Hepatocyte (in vitro differentiated cells): Measurements from ENCODE around the gene ATXN1. TPM values are rescaled to one million over a fixed set of nuclear protein-coding genes. Genes with fewer than 3 reads are reported as not detected.

Source experiments
- DNase-seq: peaks from one replicate; pipeline ENCODE4 v3.0.0-alpha.2; 2016; ENCODE audit warnings: low spot score
- H2AFZ ChIP-seq: fragments of 200-600 bp; sonication (generic); 2 replicates; pipeline ENCODE4 v1.6.0; 2016; ENCODE audit warnings: antibody characterized with exemption, mild to moderate bottlenecking
- H3K27ac ChIP-seq: fragments of 200-600 bp; sonication (generic); 2 replicates; pipeline ENCODE4 v1.5.1; 2016; ENCODE audit warnings: mild to moderate bottlenecking
- H3K27me3 ChIP-seq: fragments of 200-600 bp; sonication (generic); 2 replicates; pipeline ENCODE4 v1.6.1; 2016
- H3K36me3 ChIP-seq: fragments of 200-600 bp; sonication (generic); replicated peaks from 2 replicates; pipeline ENCODE4 v1.5.1; 2016; ENCODE audit warnings: low read depth; ENCODE audit not compliant: insufficient read depth
- H3K4me1 ChIP-seq: fragments of 200-600 bp; sonication (generic); 2 replicates; pipeline ENCODE4 v1.5.1; 2016; ENCODE audit warnings: mild to moderate bottlenecking, moderate library complexity; ENCODE audit not compliant: insufficient read depth
- H3K4me2 ChIP-seq: fragments of 200-600 bp; sonication (generic); 2 replicates; pipeline ENCODE4 v1.6.0; 2016
- H3K4me3 ChIP-seq: fragments of 200-600 bp; sonication (generic); 2 replicates; pipeline ENCODE4 v1.5.1; 2016; ENCODE audit warnings: mild to moderate bottlenecking
- H3K79me2 ChIP-seq: fragments of 200-600 bp; sonication (generic); 2 replicates; pipeline ENCODE4 v1.6.0; 2017; ENCODE audit warnings: mild to moderate bottlenecking
- H3K9me2 ChIP-seq: fragments of 200-600 bp; sonication (generic); replicated peaks from 2 replicates; pipeline ENCODE4 v1.6.0; 2017; ENCODE audit warnings: mild to moderate bottlenecking; ENCODE audit not compliant: insufficient read depth
- H3K9me3 ChIP-seq: fragments of 200-600 bp; sonication (generic); 2 replicates; pipeline ENCODE4 v1.5.1; 2016; ENCODE audit warnings: low read depth, mild to moderate bottlenecking
- H4K20me1 ChIP-seq: fragments of 200-600 bp; sonication (generic); 2 replicates; pipeline ENCODE4 v1.6.0; 2016; ENCODE audit warnings: mild to moderate bottlenecking; ENCODE audit not compliant: insufficient read depth, poor library complexity, severe bottlenecking
- CTCF ChIP-seq: fragments of 200-600 bp; sonication (generic); IDR thresholded peaks from 2 replicates; pipeline ENCODE4 v1.5.1; 2016; ENCODE audit warnings: antibody characterized with exemption, mild to moderate bottlenecking; ENCODE audit not compliant: poor library complexity
- EZH2 ChIP-seq: fragments of 200-600 bp; sonication (generic); IDR thresholded peaks from 2 replicates; pipeline ENCODE4 v1.6.1; 2016; ENCODE audit warnings: antibody characterized with exemption, mild to moderate bottlenecking, borderline replicate concordance
- EZH2phosphoT487 ChIP-seq: fragments of 200-600 bp; sonication (generic); IDR thresholded peaks from one replicate; pipeline ENCODE4 v1.6.1; 2018; ENCODE audit warnings: antibody characterized with exemption, mild to moderate bottlenecking, low read depth, moderate library complexity; ENCODE audit not compliant: unreplicated experiment, severe bottlenecking
- WGBS: methylation state at CpG from one replicate; pipeline ENCODE4 v1.1.6; 2016; ENCODE audit warnings: low lambda C conversion rate; ENCODE audit errors: missing lambda C conversion rate; 5-methylcytosine and 5-hydroxymethylcytosine counted together
- polyA plus RNA-seq: library from polyadenylated mRNA; unstranded; fragments of >200 nt; fragmentation: Nextera tagmentation; extraction: Ambion mirVana; gene quantifications from 2 replicates; pipeline ENCODE4 v1.2.1, GENCODE V29; 2016
- total RNA-seq: library from RNA; depleted of rRNA; stranded (reverse); fragments of >200 nt; gene quantifications from 2 replicates; pipeline ENCODE4 v1.2.3, GENCODE V29; 2014

ATXN1 gene
- total and polyA plus RNA-seq, 2 experiments from 2014 or later = 14.7 to 32.6 TPM

DNA sequence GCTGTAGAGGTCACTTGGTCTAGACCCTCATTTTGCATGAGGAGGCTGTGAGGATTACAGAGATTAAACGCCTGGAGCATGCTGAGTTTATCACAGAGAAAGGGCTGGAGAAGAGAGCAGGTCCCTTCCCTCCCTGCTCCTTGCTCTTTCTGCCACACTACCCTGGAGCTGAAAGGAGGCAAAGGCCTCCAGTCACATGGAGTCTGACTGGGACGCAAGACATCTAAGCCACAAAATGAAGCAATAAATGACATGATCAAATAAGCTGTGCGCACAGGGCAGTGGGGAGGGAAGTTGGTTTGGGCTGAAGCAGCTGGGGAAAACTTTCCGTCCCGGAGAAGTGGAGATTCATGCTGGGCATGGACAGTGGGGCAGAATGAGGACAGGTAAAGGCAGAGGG is 33.3 kb downstream of the ATXN1 start:
- H3K9me3 ChIP-seq = no peaks in the 10 kb centered on the region
- 75% methylated on average over 5 of the region's 5 CpGs for WGBS
- H2AFZ ChIP-seq = no peak overlapping the region
- no peaks in the 10 kb centered on the region for H3K36me3 ChIP-seq
- no peaks in the 10 kb centered on the region for H4K20me1 ChIP-seq
- no peak overlapping the region for H3K4me3 ChIP-seq
- no peaks in the 10 kb centered on the region for H3K9me2 ChIP-seq
- no peaks in the 10 kb centered on the region for H3K27me3 ChIP-seq
- no peak overlapping the region for H3K4me2 ChIP-seq
- H3K79me2 ChIP-seq = peaks cover 28% of the 10 kb centered on the region
- peak overlapping the region; percentile 75 for H3K27ac ChIP-seq
- no peak for TF ChIP-seq CTCF
- no peak for TF ChIP-seq EZH2phosphoT487
- no peak for TF ChIP-seq EZH2
- H3K4me1 ChIP-seq = peaks cover 53% of the 10 kb centered on the region
- no peak for DNase-seq

- Histone ChIP-seq H3K79me2 (peaks cover 36% of the 10 kb centered on the region), H3K4me1 (peaks cover 50% of the 10 kb centered on the region), H3K27me3 (no peaks in the 10 kb centered on the region), H4K20me1 (no peaks in the 10 kb centered on the region), H3K9me3 (no peaks in the 10 kb centered on the region), H3K9me2 (no peaks in the 10 kb centered on the region), H3K27ac (peak overlapping the region; percentile 86), H3K4me3 (no peak overlapping the region), H2AFZ (no peak overlapping the region), H3K4me2 (peak overlapping the region; percentile 53), H3K36me3 (no peaks in the 10 kb centered on the region)
- TF ChIP-seq EZH2phosphoT487 = no peak
- 56% methylated on average over 7 of the region's 7 CpGs for WGBS
- peak; percentile 39 for DNase-seq
These were observed 36.0 kb downstream of the ATXN1 start for GRCh38 chr6:16725145-16725864.

DNA sequence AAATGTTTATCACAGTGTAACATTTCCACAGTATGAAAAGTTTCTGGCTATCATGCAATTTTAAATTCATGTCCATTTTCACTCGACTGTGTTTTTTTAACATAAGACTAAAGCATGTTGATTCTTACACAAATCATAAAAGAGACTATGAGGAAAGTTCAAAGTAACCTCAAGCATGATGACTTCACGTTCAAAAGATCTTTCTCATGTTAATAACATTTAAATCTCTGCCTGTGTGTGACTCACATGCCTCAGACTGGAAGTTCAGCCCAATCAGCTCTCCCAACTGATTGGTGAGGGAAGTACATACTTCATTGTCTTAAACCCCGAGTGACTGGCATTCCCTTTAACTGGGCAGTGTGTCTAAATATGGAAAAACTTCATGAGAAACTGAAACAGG is 37.4 kb downstream of the ATXN1 start:
- peak overlapping the region; percentile 86 for H3K27ac ChIP-seq
- H3K4me3 ChIP-seq = no peak overlapping the region
- TF ChIP-seq CTCF = no peak
- TF ChIP-seq EZH2 = no peak
- no peak for TF ChIP-seq EZH2phosphoT487
- H3K9me2 ChIP-seq = no peaks in the 10 kb centered on the region
- no peak overlapping the region for H2AFZ ChIP-seq
- no peaks in the 10 kb centered on the region for H3K36me3 ChIP-seq
- peak overlapping the region; percentile 53 for H3K4me2 ChIP-seq
- H3K9me3 ChIP-seq = no peaks in the 10 kb centered on the region
- WGBS = 17% methylated on average over 3 of the region's 3 CpGs
- peaks cover 42% of the 10 kb centered on the region for H3K79me2 ChIP-seq
- peaks cover 53% of the 10 kb centered on the region for H3K4me1 ChIP-seq
- no peaks in the 10 kb centered on the region for H3K27me3 ChIP-seq
- DNase-seq = peak; percentile 78
- H4K20me1 ChIP-seq = no peaks in the 10 kb centered on the region

DNA sequence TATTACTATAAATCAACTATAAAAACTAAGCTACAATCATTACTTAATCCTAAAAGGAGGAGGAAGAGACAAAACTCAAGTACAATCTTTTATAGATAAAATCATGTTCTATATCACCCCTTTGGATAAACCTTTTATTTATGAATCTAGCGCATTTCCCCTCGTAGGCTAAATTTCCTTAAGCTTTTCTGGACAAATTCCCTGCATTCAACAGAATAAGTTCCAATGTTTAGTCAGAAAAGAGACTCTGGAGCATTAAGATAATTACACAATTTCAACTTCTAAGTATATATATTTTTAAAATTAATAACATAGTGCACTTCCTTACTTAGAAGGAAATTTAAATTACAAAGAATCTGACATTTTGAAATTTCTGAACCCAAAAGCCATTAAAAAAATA is 37.9 kb downstream of the ATXN1 start:
- 50% methylated on average over 2 of the region's 2 CpGs for WGBS
- Histone ChIP-seq H3K27me3 (no peaks in the 10 kb centered on the region), H3K4me2 (peak overlapping the region; percentile 53), H3K4me1 (peaks cover 53% of the 10 kb centered on the region), H3K4me3 (no peak overlapping the region), H3K9me2 (no peaks in the 10 kb centered on the region), H3K27ac (peak overlapping the region; percentile 86), H3K79me2 (peaks cover 44% of the 10 kb centered on the region), H3K9me3 (no peaks in the 10 kb centered on the region), H3K36me3 (no peaks in the 10 kb centered on the region), H4K20me1 (no peaks in the 10 kb centered on the region), H2AFZ (no peak overlapping the region)
- no peak for DNase-seq
- TF ChIP-seq EZH2 = no peak
- TF ChIP-seq CTCF = no peak
- no peak for TF ChIP-seq EZH2phosphoT487
